ENCODE results near the gene LONP1.
A peak's percentile ranks its signal among the peaks of the same experiment; 100 is the strongest.

Gene LONP1

GRCh38 chr19:5683177-5683886 lies 36.6 kb downstream of the LONP1 start:
- ATAC-seq (ENCODE audit: insufficient read depth, low read depth) (no peak), DNase-seq (no peak)
- Histone ChIP-seq H3K27ac (ENCODE audit: low read length) (no peak overlapping the region), H3K4me2 (ENCODE audit: insufficient read depth, low read length) (no peak overlapping the region), H3K79me2 (ENCODE audit: insufficient read depth, low read length) (peaks cover 13% of the 10 kb centered on the region), H4K20me1 (ENCODE audit: insufficient read depth, low read length) (0 out of 2 replicates have a peak, but pooled peaks cover 3% of the 10 kb centered on the region), H3K9me3 (ENCODE audit: insufficient read depth, low read length, severe bottlenecking) (no peaks in the 10 kb centered on the region), H3K4me1 (ENCODE audit: insufficient read depth, low read length) (peaks cover 42% of the 10 kb centered on the region), H3K36me3 (ENCODE audit: insufficient read depth, low read length) (peaks cover 1% of the 10 kb centered on the region; the same call in 1 of the 2 replicates), H3K4me3 (ENCODE audit: low read depth in 1 of 2, low read length in 2 of 2) (no peak overlapping the region), H3K27me3 (ENCODE audit: insufficient read depth, low read length, poor library complexity) (no peaks in the 10 kb centered on the region), H2AFZ (ENCODE audit: low read depth, low read length) (no peak overlapping the region), H3K9ac (ENCODE audit: low read depth, low read length) (no peak overlapping the region)
- TF ChIP-seq CTCF (IDR thresholded peaks at IDR 0.05; ENCODE audit: borderline replicate concordance, extremely low read depth, low read length, poor library complexity, severe bottlenecking) (no peak), EZH2 (IDR thresholded peaks at IDR 0.05; ENCODE audit: borderline replicate concordance, low read depth, low read length, severe bottlenecking) (no peak)

GRCh38 chr19:5682107-5682482 lies 37.9 kb downstream of the LONP1 start:
- no peak for TF ChIP-seq CTCF (IDR thresholded peaks at IDR 0.05; ENCODE audit: borderline replicate concordance, extremely low read depth, low read length, poor library complexity, severe bottlenecking)
- TF ChIP-seq EZH2 (IDR thresholded peaks at IDR 0.05; ENCODE audit: borderline replicate concordance, low read depth, low read length, severe bottlenecking) = no peak
- no peak for DNase-seq
- Histone ChIP-seq H3K36me3 (ENCODE audit: insufficient read depth, low read length) (peaks cover 10% of the 10 kb centered on the region; the same call in 1 of the 2 replicates), H2AFZ (ENCODE audit: low read depth, low read length) (no peak overlapping the region), H3K4me1 (ENCODE audit: insufficient read depth, low read length) (peaks cover 35% of the 10 kb centered on the region), H4K20me1 (ENCODE audit: insufficient read depth, low read length) (0 out of 2 replicates have a peak, but pooled peaks cover 6% of the 10 kb centered on the region), H3K9me3 (ENCODE audit: insufficient read depth, low read length, severe bottlenecking) (no peaks in the 10 kb centered on the region), H3K27ac (ENCODE audit: low read length) (no peak overlapping the region), H3K4me2 (ENCODE audit: insufficient read depth, low read length) (peak overlapping the region; percentile 96), H3K9ac (ENCODE audit: low read depth, low read length) (no peak overlapping the region), H3K4me3 (ENCODE audit: low read depth in 1 of 2, low read length in 2 of 2) (no peak overlapping the region), H3K27me3 (ENCODE audit: insufficient read depth, low read length, poor library complexity) (no peaks in the 10 kb centered on the region), H3K79me2 (ENCODE audit: insufficient read depth, low read length) (peaks cover 13% of the 10 kb centered on the region)
- ATAC-seq (ENCODE audit: insufficient read depth, low read depth) = no peak

- no peaks in the 10 kb centered on the region for H3K27me3 ChIP-seq (ENCODE audit: insufficient read depth, low read length, poor library complexity)
- H3K4me1 ChIP-seq (ENCODE audit: insufficient read depth, low read length) = peaks cover 31% of the 10 kb centered on the region
- peak overlapping the region; percentile 77; the same call in 1 of the 2 replicates for H2AFZ ChIP-seq (ENCODE audit: low read depth, low read length)
- no peak overlapping the region for H3K27ac ChIP-seq (ENCODE audit: low read length)
- no peak for ATAC-seq (ENCODE audit: insufficient read depth, low read depth)
- DNase-seq = no peak
- H3K36me3 ChIP-seq (ENCODE audit: insufficient read depth, low read length) = peaks cover 10% of the 10 kb centered on the region; the same call in 1 of the 2 replicates
- peak overlapping the region; percentile 95 to 97; a peak in 3 of 4 replicates for H3K4me3 ChIP-seq (ENCODE audit: low read depth in 1 of 2, low read length in 2 of 2)
- H3K9ac ChIP-seq (ENCODE audit: low read depth, low read length) = peak overlapping the region; percentile 86
- TF ChIP-seq EZH2 (IDR thresholded peaks at IDR 0.05; ENCODE audit: borderline replicate concordance, low read depth, low read length, severe bottlenecking) = no peak
- no peak for TF ChIP-seq CTCF (IDR thresholded peaks at IDR 0.05; ENCODE audit: borderline replicate concordance, extremely low read depth, low read length, poor library complexity, severe bottlenecking)
- H3K4me2 ChIP-seq (ENCODE audit: insufficient read depth, low read length) = peak overlapping the region; percentile 96
- no peaks in the 10 kb centered on the region for H3K9me3 ChIP-seq (ENCODE audit: insufficient read depth, low read length, severe bottlenecking)
- 0 out of 2 replicates have a peak, but pooled peaks cover 7% of the 10 kb centered on the region for H4K20me1 ChIP-seq (ENCODE audit: insufficient read depth, low read length)
- H3K79me2 ChIP-seq (ENCODE audit: insufficient read depth, low read length) = peaks cover 13% of the 10 kb centered on the region
Measured at GRCh38 chr19:5681391-5682106, 38.4 kb downstream of the LONP1 start.
